ENCODE measurements around the gene GNAS-AS1. TPM values are rescaled to one million over a fixed set of nuclear protein-coding genes. Genes with fewer than 3 reads are reported as not detected.

The GNAS-AS1 gene
- under 1 TPM; 0.09 to 0.49 TPM for polyA plus RNA-seq

- WGBS, 2 donors: 51 to 59% methylated on average over 25 of the region's 25 CpGs
- H3K4me3 ChIP-seq (ENCODE audit: low read depth in 1 of 2, low read length in 2 of 2): peak within 1 kb of the TSS; percentile 45 to 53
- peaks cover 0 to 3% of the 10 kb centered on the region in 2 donors for H3K27me3 ChIP-seq (ENCODE audit: control insufficient read depth in 1 of 2, insufficient read depth in 2 of 2, low read length in 2 of 2)
Observed at GRCh38 chr20:58850693-58851174, at the start of gene GNAS-AS1. GNAS-AS1 (minus strand) TSS chr20:58850902.

GRCh38 chr20:58900397-58900796 is 49.7 kb upstream of the GNAS-AS1 start:
- Histone ChIP-seq H3K36me3 (ENCODE audit: control insufficient read depth in 2 of 2, insufficient read depth in 2 of 2, low read length in 1 of 2) (peaks cover 5 to 12% of the 10 kb centered on the region in 2 donors), H3K4me1 (ENCODE audit: control insufficient read depth in 2 of 2, insufficient read depth in 2 of 2, low read length in 1 of 2) (peaks cover 0 to 3% of the 10 kb centered on the region in 2 donors)
- WGBS, 2 donors: 75 to 78% methylated on average over 7 of the region's 7 CpGs

More at GRCh38 chr20:58850693-58851174, at the start of gene GNAS-AS1:
- Histone ChIP-seq H3K9me3 (ENCODE audit: control insufficient read depth in 2 of 2, insufficient read depth in 1 of 2, low read depth in 1 of 2, low read length in 1 of 2) (no peaks in the 10 kb centered on the region), H3K4me1 (ENCODE audit: control insufficient read depth in 2 of 2, insufficient read depth in 2 of 2, low read length in 1 of 2) (peaks cover 0 to 18% of the 10 kb centered on the region in 2 donors), H3K27ac (ENCODE audit: low read depth in 2 of 2, low read length in 1 of 2) (no peak within 1 kb of the TSS), H3K36me3 (ENCODE audit: control insufficient read depth in 2 of 2, insufficient read depth in 2 of 2, low read length in 1 of 2) (no peaks in the 10 kb centered on the region)

GRCh38 chr20:58899512-58899911 is 48.8 kb upstream of the GNAS-AS1 start:
- Histone ChIP-seq H3K36me3 (ENCODE audit: control insufficient read depth in 2 of 2, insufficient read depth in 2 of 2, low read length in 1 of 2) (peaks cover 5 to 10% of the 10 kb centered on the region in 2 donors), H3K4me1 (ENCODE audit: control insufficient read depth in 2 of 2, insufficient read depth in 2 of 2, low read length in 1 of 2) (peaks cover 0 to 3% of the 10 kb centered on the region in 2 donors)
- 88 to 89% methylated on average over 10 of the region's 10 CpGs for WGBS, 2 donors

More at GRCh38 chr20:58900397-58900796, 49.7 kb upstream of the GNAS-AS1 start:
- Histone ChIP-seq H3K4me3 (ENCODE audit: low read depth in 1 of 2, low read length in 2 of 2) (no peak overlapping the region), H3K9me3 (ENCODE audit: control insufficient read depth in 2 of 2, insufficient read depth in 1 of 2, low read depth in 1 of 2, low read length in 1 of 2) (no peaks in the 10 kb centered on the region), H3K27me3 (ENCODE audit: control insufficient read depth in 1 of 2, insufficient read depth in 2 of 2, low read length in 2 of 2) (no peaks in the 10 kb centered on the region), H3K27ac (ENCODE audit: low read depth in 2 of 2, low read length in 1 of 2) (no peak overlapping the region)

GRCh38 chr20:58898629-58899408 is 48.1 kb upstream of the GNAS-AS1 start:
- Histone ChIP-seq H3K4me1 (ENCODE audit: control insufficient read depth in 2 of 2, insufficient read depth in 2 of 2, low read length in 1 of 2) (peaks cover 0 to 3% of the 10 kb centered on the region in 2 donors), H3K27me3 (ENCODE audit: control insufficient read depth in 1 of 2, insufficient read depth in 2 of 2, low read length in 2 of 2) (no peaks in the 10 kb centered on the region), H3K27ac (ENCODE audit: low read depth in 2 of 2, low read length in 1 of 2) (no peak overlapping the region), H3K36me3 (ENCODE audit: control insufficient read depth in 2 of 2, insufficient read depth in 2 of 2, low read length in 1 of 2) (peaks cover 5 to 10% of the 10 kb centered on the region in 2 donors), H3K4me3 (ENCODE audit: low read depth in 1 of 2, low read length in 2 of 2) (no peak overlapping the region), H3K9me3 (ENCODE audit: control insufficient read depth in 2 of 2, insufficient read depth in 1 of 2, low read depth in 1 of 2, low read length in 1 of 2) (no peaks in the 10 kb centered on the region)
- whole genome bisulfite sequencing, 2 donors: 73 to 75% methylated on average over 15 of the region's 15 CpGs

More at GRCh38 chr20:58899512-58899911, 48.8 kb upstream of the GNAS-AS1 start:
- Histone ChIP-seq H3K27me3 (ENCODE audit: control insufficient read depth in 1 of 2, insufficient read depth in 2 of 2, low read length in 2 of 2) (no peaks in the 10 kb centered on the region), H3K4me3 (ENCODE audit: low read depth in 1 of 2, low read length in 2 of 2) (no peak overlapping the region), H3K27ac (ENCODE audit: low read depth in 2 of 2, low read length in 1 of 2) (no peak overlapping the region), H3K9me3 (ENCODE audit: control insufficient read depth in 2 of 2, insufficient read depth in 1 of 2, low read depth in 1 of 2, low read length in 1 of 2) (no peaks in the 10 kb centered on the region)

- Histone ChIP-seq H3K27ac (ENCODE audit: low read depth in 2 of 2, low read length in 1 of 2) (no peak overlapping the region), H3K27me3 (ENCODE audit: control insufficient read depth in 1 of 2, insufficient read depth in 2 of 2, low read length in 2 of 2) (no peaks in the 10 kb centered on the region), H3K4me1 (ENCODE audit: control insufficient read depth in 2 of 2, insufficient read depth in 2 of 2, low read length in 1 of 2) (peaks cover 0 to 3% of the 10 kb centered on the region in 2 donors), H3K9me3 (ENCODE audit: control insufficient read depth in 2 of 2, insufficient read depth in 1 of 2, low read depth in 1 of 2, low read length in 1 of 2) (no peaks in the 10 kb centered on the region), H3K36me3 (ENCODE audit: control insufficient read depth in 2 of 2, insufficient read depth in 2 of 2, low read length in 1 of 2) (peaks cover 0 to 4% of the 10 kb centered on the region in 2 donors), H3K4me3 (ENCODE audit: low read depth in 1 of 2, low read length in 2 of 2) (no peak overlapping the region)
- 61 to 69% methylated on average over 4 of the region's 4 CpGs for WGBS, 2 donors
Observed at GRCh38 chr20:58897488-58897887, 46.8 kb upstream of the GNAS-AS1 start.

GRCh38 chr20:58896820-58897219 is 46.1 kb upstream of the GNAS-AS1 start:
- H3K4me1 ChIP-seq (ENCODE audit: control insufficient read depth in 2 of 2, insufficient read depth in 2 of 2, low read length in 1 of 2): peaks cover 0 to 3% of the 10 kb centered on the region in 2 donors
- H3K36me3 ChIP-seq (ENCODE audit: control insufficient read depth in 2 of 2, insufficient read depth in 2 of 2, low read length in 1 of 2): peaks cover 0 to 4% of the 10 kb centered on the region in 2 donors

GRCh38 chr20:58895448-58896180 is 44.9 kb upstream of the GNAS-AS1 start:
- WGBS, 2 donors: 43 to 50% methylated on average over 13 of the region's 13 CpGs
- Histone ChIP-seq H3K4me3 (ENCODE audit: low read depth in 1 of 2, low read length in 2 of 2) (no peak overlapping the region), H3K27me3 (ENCODE audit: control insufficient read depth in 1 of 2, insufficient read depth in 2 of 2, low read length in 2 of 2) (no peaks in the 10 kb centered on the region), H3K9me3 (ENCODE audit: control insufficient read depth in 2 of 2, insufficient read depth in 1 of 2, low read depth in 1 of 2, low read length in 1 of 2) (no peaks in the 10 kb centered on the region), H3K4me1 (ENCODE audit: control insufficient read depth in 2 of 2, insufficient read depth in 2 of 2, low read length in 1 of 2) (peaks cover 0 to 3% of the 10 kb centered on the region in 2 donors), H3K27ac (ENCODE audit: low read depth in 2 of 2, low read length in 1 of 2) (no peak overlapping the region), H3K36me3 (ENCODE audit: control insufficient read depth in 2 of 2, insufficient read depth in 2 of 2, low read length in 1 of 2) (peaks cover 0 to 4% of the 10 kb centered on the region in 2 donors)

More at GRCh38 chr20:58896820-58897219, 46.1 kb upstream of the GNAS-AS1 start:
- no peaks in the 10 kb centered on the region for H3K27me3 ChIP-seq (ENCODE audit: control insufficient read depth in 1 of 2, insufficient read depth in 2 of 2, low read length in 2 of 2)
- no peak overlapping the region for H3K27ac ChIP-seq (ENCODE audit: low read depth in 2 of 2, low read length in 1 of 2)
- 45 to 53% methylated on average over 3 of the region's 3 CpGs for WGBS, 2 donors
- no peaks in the 10 kb centered on the region for H3K9me3 ChIP-seq (ENCODE audit: control insufficient read depth in 2 of 2, insufficient read depth in 1 of 2, low read depth in 1 of 2, low read length in 1 of 2)
- no peak overlapping the region for H3K4me3 ChIP-seq (ENCODE audit: low read depth in 1 of 2, low read length in 2 of 2)

GRCh38 chr20:58894652-58895447 is 44.1 kb upstream of the GNAS-AS1 start:
- WGBS, 2 donors: 21 to 26% methylated on average over 5 of the region's 5 CpGs
- Histone ChIP-seq H3K27me3 (ENCODE audit: control insufficient read depth in 1 of 2, insufficient read depth in 2 of 2, low read length in 2 of 2) (no peaks in the 10 kb centered on the region), H3K36me3 (ENCODE audit: control insufficient read depth in 2 of 2, insufficient read depth in 2 of 2, low read length in 1 of 2) (peaks cover 0 to 4% of the 10 kb centered on the region in 2 donors), H3K4me3 (ENCODE audit: low read depth in 1 of 2, low read length in 2 of 2) (no peak overlapping the region), H3K9me3 (ENCODE audit: control insufficient read depth in 2 of 2, insufficient read depth in 1 of 2, low read depth in 1 of 2, low read length in 1 of 2) (no peaks in the 10 kb centered on the region), H3K27ac (ENCODE audit: low read depth in 2 of 2, low read length in 1 of 2) (no peak overlapping the region), H3K4me1 (ENCODE audit: control insufficient read depth in 2 of 2, insufficient read depth in 2 of 2, low read length in 1 of 2) (peaks cover 0 to 3% of the 10 kb centered on the region in 2 donors)

Data from esophagus (tissue), 2 donors.